Astrocyte (in vitro differentiated cells and primary cell): ENCODE results near the gene DLGAP3. TPM values are rescaled to one million over a fixed set of nuclear protein-coding genes. Genes with fewer than 3 reads are reported as not detected.

Experiments used
- DNase-seq: peaks from one replicate; pipeline ENCODE4 v3.0.0-alpha.2; 2010; ENCODE audit warnings: low read depth
- FAIRE-seq: peaks from 2 replicates; lab custom pipeline; 2011; peaks lifted over from hg19 to GRCh38; lab: Jason Lieb, UNC
- H2AFZ ChIP-seq: 2 replicates; pipeline ENCODE4 v1.6.0; 2012; ENCODE audit warnings: low read depth, low read length, inconsistent platforms
- H3K27ac ChIP-seq: 2 replicates; pipeline ENCODE4 v1.5.1; 2011; ENCODE audit warnings: low read depth, low read length, inconsistent platforms
- H3K27me3 ChIP-seq: 2 replicates; pipeline ENCODE4 v1.6.0; 2011; ENCODE audit warnings: low read length, inconsistent platforms; ENCODE audit not compliant: insufficient read depth
- H3K36me3 ChIP-seq: 2 replicates; pipeline ENCODE4 v1.5.1; 2011; ENCODE audit warnings: low read length, inconsistent platforms; ENCODE audit not compliant: insufficient read depth
- H3K4me1 ChIP-seq: 2 replicates; pipeline ENCODE4 v1.5.1; 2011; ENCODE audit warnings: low read length, inconsistent platforms; ENCODE audit not compliant: insufficient read depth
- H3K4me2 ChIP-seq: 2 replicates; pipeline ENCODE4 v1.6.0; 2012; ENCODE audit warnings: low read length, inconsistent platforms
- H3K4me3 ChIP-seq: 2 replicates; pipeline ENCODE4 v1.5.1; 2011; ENCODE audit warnings: low read depth, mild to moderate bottlenecking, low read length, inconsistent platforms; ENCODE audit not compliant: insufficient read depth
- H3K79me2 ChIP-seq: 2 replicates; pipeline ENCODE4 v1.6.0; 2012; ENCODE audit warnings: mild to moderate bottlenecking, low read length, inconsistent platforms; ENCODE audit not compliant: insufficient read depth
- H3K9ac ChIP-seq: 2 replicates; pipeline ENCODE4 v1.6.0; 2012; ENCODE audit warnings: mild to moderate bottlenecking, low read length, inconsistent platforms
- H3K9me3 ChIP-seq: 2 replicates; pipeline ENCODE4 v1.5.1; 2012; ENCODE audit warnings: low read depth, mild to moderate bottlenecking, low read length, inconsistent platforms; ENCODE audit not compliant: insufficient read depth
- H4K20me1 ChIP-seq: 2 replicates; pipeline ENCODE4 v1.6.0; 2012; ENCODE audit warnings: low read length, inconsistent platforms; ENCODE audit not compliant: insufficient read depth
- H3K27ac Mint-ChIP-seq: one replicate; pipeline ENCODE4 v1.8.0; 2021; ENCODE audit warnings: mild to moderate bottlenecking, mixed read lengths; ENCODE audit not compliant: unreplicated experiment
- H3K27me3 Mint-ChIP-seq: one replicate; pipeline ENCODE4 v1.8.0; 2021; ENCODE audit warnings: low read depth, mixed read lengths; ENCODE audit not compliant: unreplicated experiment
- H3K36me3 Mint-ChIP-seq: one replicate; pipeline ENCODE4 v1.8.0; 2021; ENCODE audit warnings: low read depth, mixed read lengths; ENCODE audit not compliant: unreplicated experiment
- H3K4me1 Mint-ChIP-seq: one replicate; pipeline ENCODE4 v1.8.0; 2021; ENCODE audit warnings: low read depth, mixed read lengths; ENCODE audit not compliant: unreplicated experiment
- H3K4me3 Mint-ChIP-seq: one replicate; pipeline ENCODE4 v1.8.0; 2021; ENCODE audit warnings: mild to moderate bottlenecking, moderate library complexity, mixed read lengths; ENCODE audit not compliant: unreplicated experiment
- H3K9me3 Mint-ChIP-seq: one replicate; pipeline ENCODE4 v1.8.0; 2021; ENCODE audit warnings: mild to moderate bottlenecking, mixed read lengths; ENCODE audit not compliant: unreplicated experiment
- EZH2 ChIP-seq: IDR thresholded peaks from 2 replicates; pipeline ENCODE4 v1.6.1; 2012; ENCODE audit warnings: mild to moderate bottlenecking, low read length, inconsistent platforms; ENCODE audit not compliant: insufficient read depth
- total RNA-seq: library from RNA; stranded (reverse); gene quantifications from 2 replicates; pipeline ENCODE4 v1.2.1, GENCODE V29; 2021
- TF ChIP-seq, protein P1 (sequence below): IDR thresholded peaks from 2 replicates; pipeline ENCODE4 v1.5.1; 2011; ENCODE audit warnings: low read depth, mild to moderate bottlenecking, inconsistent platforms, low read length, moderate library complexity; ENCODE audit not compliant: insufficient read depth

DLGAP3 gene
- total RNA-seq, 1 donor from 2014 or later, result 2.7 TPM

GRCh38 chr1:34915521-34915920, 13.9 kb downstream of the DLGAP3 start:
- H3K36me3 ChIP-seq, result no peaks in the 10 kb centered on the region
- Mint-ChIP-seq H3K4me3 (no peak overlapping the region), H3K4me1 (no peaks in the 10 kb centered on the region), H3K36me3 (peaks cover 4% of the 10 kb centered on the region), H3K27me3 (peaks cover 58% of the 10 kb centered on the region), H3K9me3 (peaks cover 4% of the 10 kb centered on the region), H3K27ac (no peak overlapping the region)
- no peak overlapping the region for H3K9ac ChIP-seq
- no peak for FAIRE-seq
- TF ChIP-seq, protein P1, sequence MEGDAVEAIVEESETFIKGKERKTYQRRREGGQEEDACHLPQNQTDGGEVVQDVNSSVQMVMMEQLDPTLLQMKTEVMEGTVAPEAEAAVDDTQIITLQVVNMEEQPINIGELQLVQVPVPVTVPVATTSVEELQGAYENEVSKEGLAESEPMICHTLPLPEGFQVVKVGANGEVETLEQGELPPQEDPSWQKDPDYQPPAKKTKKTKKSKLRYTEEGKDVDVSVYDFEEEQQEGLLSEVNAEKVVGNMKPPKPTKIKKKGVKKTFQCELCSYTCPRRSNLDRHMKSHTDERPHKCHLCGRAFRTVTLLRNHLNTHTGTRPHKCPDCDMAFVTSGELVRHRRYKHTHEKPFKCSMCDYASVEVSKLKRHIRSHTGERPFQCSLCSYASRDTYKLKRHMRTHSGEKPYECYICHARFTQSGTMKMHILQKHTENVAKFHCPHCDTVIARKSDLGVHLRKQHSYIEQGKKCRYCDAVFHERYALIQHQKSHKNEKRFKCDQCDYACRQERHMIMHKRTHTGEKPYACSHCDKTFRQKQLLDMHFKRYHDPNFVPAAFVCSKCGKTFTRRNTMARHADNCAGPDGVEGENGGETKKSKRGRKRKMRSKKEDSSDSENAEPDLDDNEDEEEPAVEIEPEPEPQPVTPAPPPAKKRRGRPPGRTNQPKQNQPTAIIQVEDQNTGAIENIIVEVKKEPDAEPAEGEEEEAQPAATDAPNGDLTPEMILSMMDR, result no peak
- TF ChIP-seq EZH2, result no peak
- H3K4me3 ChIP-seq, result no peak overlapping the region
- no peak overlapping the region for H3K27ac ChIP-seq
- H2AFZ ChIP-seq, result no peak overlapping the region
- no peaks in the 10 kb centered on the region for H3K79me2 ChIP-seq
- no peak overlapping the region for H3K4me2 ChIP-seq
- DNase-seq, result no peak
- H3K9me3 ChIP-seq, result no peaks in the 10 kb centered on the region
- no peaks in the 10 kb centered on the region for H3K4me1 ChIP-seq
- peaks cover 7% of the 10 kb centered on the region for H3K27me3 ChIP-seq
- H4K20me1 ChIP-seq, result no peaks in the 10 kb centered on the region

- H3K36me3 ChIP-seq, result no peaks in the 10 kb centered on the region
- Mint-ChIP-seq H3K4me3 (no peak overlapping the region), H3K9me3 (peaks cover 1% of the 10 kb centered on the region), H3K27me3 (peaks cover 55% of the 10 kb centered on the region), H3K36me3 (peaks cover 4% of the 10 kb centered on the region), H3K4me1 (no peaks in the 10 kb centered on the region), H3K27ac (no peak overlapping the region)
- no peak overlapping the region for H3K27ac ChIP-seq
- no peak overlapping the region for H3K4me3 ChIP-seq
- H3K4me1 ChIP-seq, result no peaks in the 10 kb centered on the region
- FAIRE-seq (no peak), DNase-seq (no peak)
- H2AFZ ChIP-seq, result no peak overlapping the region
- no peak overlapping the region for H3K9ac ChIP-seq
- no peak overlapping the region for H3K4me2 ChIP-seq
- no peaks in the 10 kb centered on the region for H3K9me3 ChIP-seq
- no peaks in the 10 kb centered on the region for H4K20me1 ChIP-seq
- TF ChIP-seq, protein P1, result no peak
- TF ChIP-seq EZH2, result no peak
- peaks cover 7% of the 10 kb centered on the region for H3K27me3 ChIP-seq
- H3K79me2 ChIP-seq, result no peaks in the 10 kb centered on the region
These were observed 14.5 kb downstream of the DLGAP3 start for GRCh38 chr1:34914958-34915357.

- H3K9me3 ChIP-seq, result no peaks in the 10 kb centered on the region
- Mint-ChIP-seq H3K9me3 (peaks cover 1% of the 10 kb centered on the region), H3K4me3 (no peak overlapping the region), H3K36me3 (peaks cover 2% of the 10 kb centered on the region), H3K4me1 (no peaks in the 10 kb centered on the region), H3K27ac (no peak overlapping the region), H3K27me3 (peaks cover 66% of the 10 kb centered on the region)
- no peaks in the 10 kb centered on the region for H3K4me1 ChIP-seq
- no peak overlapping the region for H3K4me3 ChIP-seq
- no peak overlapping the region for H3K27ac ChIP-seq
- no peaks in the 10 kb centered on the region for H4K20me1 ChIP-seq
- DNase-seq (no peak), FAIRE-seq (no peak)
- H3K27me3 ChIP-seq, result peaks cover 7% of the 10 kb centered on the region
- H3K9ac ChIP-seq, result no peak overlapping the region
- H3K36me3 ChIP-seq, result no peaks in the 10 kb centered on the region
- H2AFZ ChIP-seq, result no peak overlapping the region
- H3K79me2 ChIP-seq, result no peaks in the 10 kb centered on the region
- no peak overlapping the region for H3K4me2 ChIP-seq
- no peak for TF ChIP-seq EZH2
- TF ChIP-seq, protein P1, result no peak
These were observed 18.0 kb downstream of the DLGAP3 start for GRCh38 chr1:34911465-34911864.
